GM12891 (cell line): ENCODE measurements around the gene FLT1.

Experiments
- DNase-seq: peaks from one replicate; pipeline ENCODE4 v3.0.0; 2011; ENCODE audit warnings: low spot score; ENCODE audit not compliant: insufficient read length
- FAIRE-seq: peaks from 2 replicates; lab custom pipeline; 2011; peaks lifted over from hg19 to GRCh38; lab: Jason Lieb, UNC
- PAX5 ChIP-seq: IDR thresholded peaks from 2 replicates; pipeline ENCODE4 v1.6.1; 2011; ENCODE audit warnings: low read length, moderate library complexity, mild to moderate bottlenecking; ENCODE audit not compliant: insufficient read depth, severe bottlenecking
- POLR2A ChIP-seq: IDR thresholded peaks from 2 replicates; pipeline ENCODE4 v1.6.1; 2011; ENCODE audit warnings: low read depth, low read length, control low read depth
- POLR2AphosphoS5 ChIP-seq: IDR thresholded peaks from 2 replicates; pipeline ENCODE4 v1.6.1; 2011; ENCODE audit warnings: low read depth, low read length, control low read depth
- POU2F2 ChIP-seq: IDR thresholded peaks from 2 replicates; pipeline ENCODE4 v1.6.1; 2011; ENCODE audit warnings: low read depth, mild to moderate bottlenecking, control low read depth, low read length, moderate library complexity
- SPI1 ChIP-seq: IDR thresholded peaks from 2 replicates; pipeline ENCODE4 v1.6.1; 2011; ENCODE audit warnings: low read depth, low read length, control low read depth
- TAF1 ChIP-seq: IDR thresholded peaks from 2 replicates; pipeline ENCODE4 v1.6.1; 2011; ENCODE audit warnings: low read depth, low read length, control low read depth

The FLT1 gene

GRCh38 chr13:28534801-28535200 is 39.9 kb upstream of the FLT1 start:
- DNase-seq, result no peak
- no peak for FAIRE-seq
- TF ChIP-seq POLR2A, result no peak
- no peak for TF ChIP-seq SPI1
- TF ChIP-seq POU2F2, result no peak
- no peak for TF ChIP-seq POLR2AphosphoS5
- TF ChIP-seq PAX5, result no peak
- no peak for TF ChIP-seq TAF1

- DNase-seq (no peak), FAIRE-seq (no peak)
- no peak for TF ChIP-seq POLR2A
- TF ChIP-seq TAF1, result no peak
Measured at GRCh38 chr13:28534210-28534609, 39.3 kb upstream of the FLT1 start.

GRCh38 chr13:28533441-28534166 is 38.7 kb upstream of the FLT1 start:
- FAIRE-seq (no peak), DNase-seq (no peak)
- TF ChIP-seq POLR2AphosphoS5 (no peak), POLR2A (no peak), SPI1 (no peak), POU2F2 (no peak), TAF1 (no peak), PAX5 (no peak)

- FAIRE-seq, result no peak
- TF ChIP-seq POLR2AphosphoS5 (no peak), SPI1 (no peak), POU2F2 (no peak), TAF1 (no peak), POLR2A (no peak), PAX5 (no peak)
- DNase-seq, result no peak
Measured at GRCh38 chr13:28533125-28533436, 38.2 kb upstream of the FLT1 start.

- DNase-seq, result peak; percentile 35
- FAIRE-seq, result peak; percentile 72
- no peak for TF ChIP-seq POLR2AphosphoS5
- TF ChIP-seq POLR2A, result no peak
- no peak for TF ChIP-seq PAX5
- no peak for TF ChIP-seq SPI1
- TF ChIP-seq POU2F2, result no peak
- no peak for TF ChIP-seq TAF1
Measured at GRCh38 chr13:28532388-28533124, 37.6 kb upstream of the FLT1 start.

GRCh38 chr13:28531845-28532387 is 37.0 kb upstream of the FLT1 start:
- DNase-seq (no peak), FAIRE-seq (no peak)
- TF ChIP-seq POLR2A, result no peak
- TF ChIP-seq POU2F2, result no peak
- no peak for TF ChIP-seq PAX5
- no peak for TF ChIP-seq SPI1
- TF ChIP-seq TAF1, result no peak
- TF ChIP-seq POLR2AphosphoS5, result no peak

GRCh38 chr13:28531077-28531844 is 36.3 kb upstream of the FLT1 start:
- peak; percentile 98 for FAIRE-seq
- DNase-seq, result no peak
- TF ChIP-seq TAF1 (no peak), SPI1 (peak; percentile 47; the same call in 1 of the 2 replicates), PAX5 (no peak), POLR2AphosphoS5 (no peak)

GRCh38 chr13:28530729-28531076 is 35.8 kb upstream of the FLT1 start:
- TF ChIP-seq TAF1, result no peak
- no peak for TF ChIP-seq POU2F2
- TF ChIP-seq PAX5, result no peak
- TF ChIP-seq SPI1, result no peak
- TF ChIP-seq POLR2A, result no peak
- no peak for TF ChIP-seq POLR2AphosphoS5
- FAIRE-seq, result no peak
- DNase-seq, result no peak

- TF ChIP-seq SPI1 (no peak), POLR2AphosphoS5 (no peak), POU2F2 (no peak), POLR2A (no peak), PAX5 (no peak), TAF1 (no peak)
- DNase-seq (no peak), FAIRE-seq (no peak)
Measured at GRCh38 chr13:28529836-28530235, 34.9 kb upstream of the FLT1 start.

GRCh38 chr13:28528848-28529247 is 33.9 kb upstream of the FLT1 start:
- DNase-seq (no peak), FAIRE-seq (no peak)
- TF ChIP-seq POLR2A (no peak), TAF1 (no peak), PAX5 (no peak), POLR2AphosphoS5 (no peak), POU2F2 (no peak), SPI1 (no peak)
